ENCODE measurements around the gene VPS36.
"Not testable (repeated sequence)": the region's sequence is repeated elsewhere in the genome, so short reads cannot be mapped to it uniquely, and the experiment has no call there.

The VPS36 gene

DNA sequence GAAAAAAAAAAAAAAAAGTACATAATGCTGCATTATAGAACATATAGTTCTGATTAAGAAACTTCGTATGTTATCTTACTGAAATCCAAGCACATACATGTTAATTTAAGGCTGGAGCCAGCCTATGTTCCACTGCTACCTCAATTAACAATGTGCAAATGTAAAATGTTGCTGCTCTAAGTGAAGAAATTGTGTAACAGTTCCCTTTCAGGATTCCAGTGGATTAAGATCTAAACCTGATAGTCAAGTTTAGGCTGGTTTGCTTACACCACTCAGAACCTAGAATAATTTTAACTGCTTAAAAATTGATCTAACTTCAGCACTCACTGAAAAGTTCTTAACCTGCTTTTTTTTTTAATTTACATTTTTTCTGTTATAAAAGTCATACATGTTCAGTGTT lies 4.2 kb downstream of the VPS36 start:
- no peak for DNase-seq (ENCODE audit: low read depth)

- no peak for DNase-seq (ENCODE audit: low read depth)
These were observed 18.0 kb downstream of the VPS36 start for GRCh38 chr13:52432456-52432855.

- DNase-seq (ENCODE audit: low read depth), result no peak
These were observed 22.1 kb downstream of the VPS36 start for GRCh38 chr13:52428295-52428694.

DNA sequence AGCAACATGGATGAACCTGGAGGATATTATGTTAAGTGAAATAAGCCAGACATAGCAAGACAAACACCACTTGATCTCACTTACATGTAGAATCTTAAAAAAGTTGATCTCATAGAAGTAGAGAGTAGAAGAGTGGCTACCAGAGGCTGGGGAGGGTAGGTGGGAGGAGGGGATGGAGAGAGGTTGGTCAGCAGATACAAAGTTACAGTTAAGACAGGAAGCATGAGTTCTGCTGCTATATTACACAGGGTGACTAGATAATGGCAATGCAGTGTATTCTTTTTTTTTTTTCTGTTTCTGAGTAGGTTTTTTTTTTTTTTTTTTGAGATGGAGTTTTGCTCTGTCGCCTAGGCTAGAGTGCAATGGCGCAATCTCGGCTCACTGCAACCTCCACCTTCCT lies 29.2 kb downstream of the VPS36 start:
- DNase-seq (ENCODE audit: low read depth), result no peak

GRCh38 chr13:52419080-52419479 lies 31.4 kb downstream of the VPS36 start:
- DNase-seq (ENCODE audit: low read depth), result no peak

DNA sequence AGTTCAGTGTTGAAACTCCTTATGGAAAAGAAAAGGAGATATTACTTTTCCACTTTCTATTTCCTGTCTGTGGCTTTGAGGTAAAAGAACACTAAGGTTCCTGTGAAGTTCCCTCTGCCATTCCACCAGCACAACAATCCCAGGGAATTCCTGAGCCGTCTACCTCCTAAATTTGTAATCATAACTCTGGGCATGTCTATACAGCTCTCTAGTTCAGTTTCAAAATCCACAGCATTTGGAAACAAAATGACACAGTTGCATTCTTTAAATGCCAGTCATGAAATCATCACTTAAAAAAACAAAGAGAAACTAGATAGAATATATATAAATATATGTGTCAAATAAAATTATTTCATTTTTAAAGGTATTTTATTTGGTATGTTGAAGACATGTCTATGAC lies 35.5 kb downstream of the VPS36 start:
- DNase-seq (ENCODE audit: low read depth), result no peak

- no peak for DNase-seq (ENCODE audit: low read depth)
These were observed 36.4 kb downstream of the VPS36 start for GRCh38 chr13:52414051-52414450.

GRCh38 chr13:52412128-52412527 lies 38.3 kb downstream of the VPS36 start:
- no peak for DNase-seq (ENCODE audit: low read depth)

GRCh38 chr13:52411629-52412028 lies 38.8 kb downstream of the VPS36 start:
- DNase-seq (ENCODE audit: low read depth), result no peak

GRCh38 chr13:52408071-52408658 lies 42.3 kb downstream of the VPS36 start:
- not testable (repeated sequence) for DNase-seq (ENCODE audit: low read depth)

- not testable (repeated sequence) for DNase-seq (ENCODE audit: low read depth)
These were observed 43.0 kb downstream of the VPS36 start for GRCh38 chr13:52407436-52407835.

DNA sequence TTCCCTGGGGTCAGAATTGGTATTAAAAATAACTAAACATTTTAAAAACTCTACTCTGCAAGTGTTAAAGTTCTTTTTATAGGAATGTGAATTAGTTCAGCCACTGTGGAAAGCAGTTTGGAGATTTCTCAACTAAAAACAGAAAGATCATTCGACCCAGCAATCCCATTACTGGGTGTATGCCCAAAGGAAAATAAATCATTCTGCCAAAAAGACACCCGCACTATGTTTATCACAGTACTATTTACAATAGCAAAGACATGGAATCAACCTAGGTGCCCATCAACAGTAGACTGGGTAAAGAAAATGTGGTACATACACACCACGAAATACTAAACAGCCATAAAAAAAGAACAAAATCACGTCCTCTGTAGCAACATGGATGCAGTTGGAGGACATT lies 43.8 kb downstream of the VPS36 start:
- no peak for DNase-seq (ENCODE audit: low read depth)

DNA sequence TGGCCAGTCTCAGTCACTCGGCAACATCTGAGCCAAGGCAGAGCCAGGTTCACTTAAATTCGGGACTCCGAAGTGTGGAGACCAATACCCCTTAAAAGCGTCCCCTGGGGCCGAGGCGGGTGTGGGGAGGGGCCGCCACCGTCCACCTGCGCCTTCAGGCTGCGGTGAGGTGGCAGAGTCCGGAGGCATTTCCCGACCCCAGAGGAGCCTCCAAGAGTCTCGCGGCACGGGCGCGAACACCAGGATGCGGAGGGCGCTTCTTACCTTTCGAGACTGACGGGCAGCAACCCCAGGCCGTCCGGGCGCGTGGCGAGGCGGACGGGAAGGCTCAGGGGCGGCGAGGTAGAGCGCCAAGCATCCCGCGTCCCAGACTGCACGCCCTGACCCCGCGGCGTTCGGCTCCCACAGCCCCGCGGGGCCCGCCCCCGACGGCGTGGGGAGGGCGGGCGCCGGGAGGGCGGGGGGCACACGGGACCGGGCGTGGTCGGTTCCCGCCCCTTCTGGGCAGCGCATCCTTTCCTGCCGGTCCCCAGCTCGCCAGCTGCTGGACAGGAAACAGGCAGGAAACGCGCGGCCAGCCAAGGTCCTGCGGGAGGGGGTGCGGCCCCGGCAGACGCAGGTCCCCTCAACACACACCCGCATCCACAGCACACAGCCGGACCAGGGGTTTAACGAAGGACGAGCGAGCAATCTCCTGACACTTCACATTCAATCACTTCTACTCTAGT lies 44.5 kb downstream of the VPS36 start, which contains the start of gene THSD1:
Gene THSD1, minus strand, starts transcription at position 406 of the 728 bp plus-strand sequence. CDS start 3,572 bp downstream, outside the sequence.
- DNase-seq (ENCODE audit: low read depth), result no peak

- DNase-seq (ENCODE audit: low read depth), result no peak
These were observed 45.1 kb downstream of the VPS36 start for GRCh38 chr13:52405369-52405766.

- no peak for DNase-seq (ENCODE audit: low read depth)
These were observed 50.7 kb downstream of the VPS36 start for GRCh38 chr13:52399708-52400107.

DNA sequence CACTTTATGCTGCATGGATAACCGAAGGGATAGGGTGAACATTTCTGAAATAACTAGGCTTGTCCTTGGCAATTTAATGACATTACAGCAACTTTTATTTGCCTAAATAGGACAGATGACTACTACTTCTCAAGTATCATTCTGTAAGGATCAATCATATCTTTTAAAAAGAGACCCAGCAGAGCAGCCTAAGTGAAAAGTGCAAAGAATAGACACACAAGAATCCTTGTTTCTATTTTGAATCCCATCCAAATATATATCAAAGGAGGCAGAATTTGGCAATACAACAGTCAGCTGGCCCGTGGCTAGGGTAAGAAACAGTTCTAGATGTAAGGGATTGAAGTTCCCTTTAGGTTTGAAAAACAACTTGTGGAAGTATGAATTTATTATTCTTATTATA lies 51.4 kb downstream of the VPS36 start:
- DNase-seq (ENCODE audit: low read depth), result no peak

- no peak for DNase-seq (ENCODE audit: low read depth)
These were observed 54.7 kb downstream of the VPS36 start for GRCh38 chr13:52395704-52396103.

DNA sequence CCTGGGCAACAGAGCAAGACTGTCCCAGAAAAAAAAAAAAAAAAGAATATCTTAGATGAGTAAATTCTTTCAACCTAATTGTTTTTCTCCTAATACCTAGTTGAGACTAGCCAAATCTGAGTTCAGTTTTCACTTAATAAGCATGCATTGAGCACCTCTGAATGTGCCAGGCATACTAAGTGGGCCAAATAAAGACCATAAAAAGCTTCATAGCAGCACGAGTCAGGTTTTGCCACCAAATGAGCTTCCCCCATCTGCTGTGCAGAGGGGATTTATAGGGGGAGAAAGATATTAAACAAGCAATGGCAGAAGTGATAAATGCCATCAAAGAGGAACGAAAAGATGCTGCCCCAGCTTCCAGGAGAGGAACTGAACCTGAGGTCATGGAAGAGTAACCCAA lies 55.8 kb downstream of the VPS36 start:
- DNase-seq (ENCODE audit: low read depth), result no peak

DNA sequence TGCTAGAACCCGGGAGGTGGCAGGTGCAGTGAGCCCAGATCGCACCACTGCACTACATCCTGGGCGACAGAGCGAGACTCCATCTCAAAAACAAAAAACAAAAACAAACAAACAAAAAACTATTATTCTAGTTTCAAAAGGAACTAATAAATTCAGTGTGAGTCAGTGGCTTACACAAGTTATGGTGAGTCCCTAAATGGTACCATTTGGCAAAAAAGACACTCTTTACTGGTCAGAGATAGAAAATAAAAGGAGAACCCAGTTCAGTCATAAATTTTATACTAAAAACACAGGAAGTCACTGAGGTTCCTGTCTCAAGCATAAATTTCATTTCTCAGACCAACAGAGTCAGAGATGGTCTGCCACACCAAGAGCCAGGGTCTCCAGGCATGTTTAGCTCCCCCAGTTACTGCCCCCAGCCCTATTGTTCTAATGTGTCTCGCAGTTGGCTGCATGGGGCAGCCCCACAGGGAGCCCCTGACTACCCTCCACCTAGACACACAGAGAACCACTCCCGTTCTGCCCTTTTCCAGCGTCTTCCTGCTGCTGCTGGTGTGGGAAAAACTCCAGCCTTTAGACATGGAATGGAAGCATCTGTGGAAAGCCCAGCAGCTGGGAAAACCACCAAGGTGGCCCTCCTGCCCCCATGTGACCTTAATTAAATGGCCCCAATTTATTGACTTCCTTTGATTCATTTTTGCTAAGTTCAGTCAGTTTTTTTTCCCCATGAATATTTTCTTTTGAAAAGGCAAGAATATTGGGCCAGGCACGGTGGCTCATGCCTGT lies 56.7 kb downstream of the VPS36 start:
- DNase-seq (ENCODE audit: low read depth), result no peak

DNA sequence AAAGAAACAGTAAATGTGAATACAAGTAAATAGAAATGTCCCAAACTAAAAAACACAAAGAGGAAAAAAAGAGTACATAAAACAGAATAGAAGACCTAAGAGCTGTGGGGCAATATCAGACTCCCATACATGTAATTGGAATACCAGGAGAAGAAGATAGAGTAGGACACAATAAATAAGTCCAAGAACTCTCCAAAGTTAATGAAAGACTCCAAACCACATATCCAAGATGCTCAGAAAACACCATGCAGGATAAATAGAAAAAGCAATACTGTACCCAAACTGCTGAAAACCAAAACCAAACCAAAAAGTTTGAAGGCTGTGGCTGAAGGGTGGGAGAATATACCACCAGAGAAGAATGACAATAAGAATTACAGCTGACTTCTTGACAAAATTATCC lies 62.7 kb downstream of the VPS36 start:
- no peak for DNase-seq (ENCODE audit: low read depth)

GRCh38 chr13:52385870-52386269 lies 64.6 kb downstream of the VPS36 start:
- DNase-seq (ENCODE audit: low read depth), result no peak

- DNase-seq (ENCODE audit: low read depth), result no peak
These were observed 67.1 kb downstream of the VPS36 start for GRCh38 chr13:52383366-52383765.

DNA sequence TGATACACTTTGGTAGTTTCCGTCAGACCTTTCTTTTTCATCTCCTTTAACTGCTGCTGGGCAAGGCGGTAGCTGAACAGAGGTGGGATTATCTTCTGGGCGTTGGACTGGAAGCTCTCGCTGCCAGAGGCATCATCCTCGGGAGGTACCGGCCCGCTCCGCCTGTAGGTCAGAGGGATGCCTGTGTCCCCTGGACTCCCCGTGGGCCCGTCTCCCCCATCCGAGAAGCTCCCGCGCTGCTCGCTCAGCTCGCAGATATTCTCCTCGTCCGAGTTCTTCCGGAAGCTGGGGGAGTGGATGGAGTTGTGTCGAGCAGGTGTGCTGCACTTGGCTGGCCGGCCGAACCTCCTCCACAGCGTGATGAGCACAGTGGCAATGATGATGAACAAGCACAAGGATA lies 72.1 kb downstream of the VPS36 start:
- DNase-seq (ENCODE audit: low read depth), result no peak

Data from activated T-helper 1 cell treated with Interleukin-2 at 50 U/mL for 16 hours (primary cell).